SW 1271 (cell line): ENCODE data around the gene SHOX.
"Not testable (repeated sequence)": the region's sequence is repeated elsewhere in the genome, so short reads cannot be mapped to it uniquely, and the experiment has no call there.

Experiments
- DNase-seq, 2 experiments: peaks; one replicate each; lab custom pipeline; 2025; lab: John Stamatoyannopoulos, UW

The SHOX gene

GRCh38 chrX:621705-622503 is 8.7 kb upstream of the SHOX start:
- no peak for DNase-seq

DNA sequence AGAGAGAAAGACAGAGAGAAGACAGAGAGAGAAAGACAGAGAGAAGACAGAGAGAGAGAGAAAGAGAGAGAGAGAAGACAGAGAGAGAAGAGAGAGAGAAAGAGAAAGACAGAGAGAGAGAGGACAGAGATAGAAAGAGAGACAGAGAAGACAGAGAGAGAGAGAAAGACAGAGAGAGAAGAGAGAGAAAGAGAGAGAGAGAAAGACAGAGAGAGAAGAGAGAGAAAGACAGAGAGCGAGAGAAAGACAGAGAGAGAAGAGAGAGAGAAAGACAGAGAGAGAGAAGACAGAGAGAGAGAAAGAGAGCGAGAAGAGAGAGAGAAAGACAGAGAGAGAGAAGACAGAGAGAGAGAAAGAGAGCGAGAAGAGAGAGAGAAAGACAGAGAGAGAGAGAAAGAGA is 7.8 kb upstream of the SHOX start:
- DNase-seq: not testable (repeated sequence)

- no peak for DNase-seq
Observed at GRCh38 chrX:623268-623598, 7.4 kb upstream of the SHOX start.

DNA sequence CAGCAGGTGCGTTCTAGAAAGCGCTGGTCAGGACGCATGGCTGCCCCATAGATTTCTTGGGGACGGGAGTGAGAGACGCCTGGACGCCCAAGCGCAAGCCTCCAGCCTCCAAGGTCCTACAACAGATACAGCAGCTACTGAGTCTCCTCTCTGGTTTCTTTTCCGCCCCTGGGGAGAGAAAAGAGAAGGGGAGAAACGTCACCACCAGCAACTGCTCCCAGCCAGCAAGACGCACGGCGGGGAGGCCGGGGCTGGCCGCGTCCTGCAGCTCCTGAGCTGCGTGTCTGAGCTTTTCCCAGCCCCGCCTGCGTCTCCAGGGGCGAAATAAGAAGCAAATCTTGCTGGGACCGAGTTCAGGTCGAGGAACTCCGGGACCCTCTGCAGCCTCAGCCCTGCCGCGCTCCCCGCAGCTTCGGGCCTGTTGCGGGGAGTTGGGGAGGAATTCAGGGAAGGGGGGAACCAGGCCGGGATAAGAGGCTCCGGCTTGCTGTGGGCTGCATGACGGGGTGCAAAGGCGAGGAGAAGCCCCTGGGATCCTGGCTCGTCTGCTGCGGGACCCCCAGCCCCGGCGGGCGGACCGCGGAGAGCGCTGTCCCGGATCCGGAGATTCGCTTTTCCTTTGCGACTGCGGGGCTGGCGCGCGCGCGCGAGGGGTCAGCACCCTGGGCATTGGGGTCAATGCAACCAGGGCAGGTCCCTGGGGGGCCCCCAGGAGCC is 6.8 kb upstream of the SHOX start:
- DNase-seq: no peak

GRCh38 chrX:625137-625691 is 5.4 kb upstream of the SHOX start:
- no peak for DNase-seq

DNA sequence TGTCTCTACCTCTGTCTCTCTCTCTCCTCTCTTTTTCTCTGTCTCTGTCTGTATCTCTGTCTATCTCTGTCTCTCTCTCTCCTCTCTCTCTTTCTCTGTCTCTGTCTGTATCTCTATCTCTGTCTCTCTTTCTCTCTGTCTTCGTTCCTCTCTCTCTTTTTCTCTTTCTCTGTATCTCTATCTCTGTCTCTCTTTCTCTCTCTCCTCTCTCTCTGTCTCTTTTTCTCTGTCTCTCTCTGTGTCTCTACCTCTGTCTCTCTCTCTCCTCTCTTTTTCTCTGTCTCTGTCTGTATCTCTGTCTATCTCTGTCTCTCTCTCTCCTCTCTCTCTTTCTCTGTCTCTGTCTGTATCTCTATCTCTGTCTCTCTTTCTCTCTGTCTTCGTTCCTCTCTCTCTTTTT is 4.5 kb upstream of the SHOX start:
- not testable (repeated sequence) for DNase-seq

GRCh38 chrX:626745-627509 is 3.7 kb upstream of the SHOX start:
- no peak for DNase-seq

DNA sequence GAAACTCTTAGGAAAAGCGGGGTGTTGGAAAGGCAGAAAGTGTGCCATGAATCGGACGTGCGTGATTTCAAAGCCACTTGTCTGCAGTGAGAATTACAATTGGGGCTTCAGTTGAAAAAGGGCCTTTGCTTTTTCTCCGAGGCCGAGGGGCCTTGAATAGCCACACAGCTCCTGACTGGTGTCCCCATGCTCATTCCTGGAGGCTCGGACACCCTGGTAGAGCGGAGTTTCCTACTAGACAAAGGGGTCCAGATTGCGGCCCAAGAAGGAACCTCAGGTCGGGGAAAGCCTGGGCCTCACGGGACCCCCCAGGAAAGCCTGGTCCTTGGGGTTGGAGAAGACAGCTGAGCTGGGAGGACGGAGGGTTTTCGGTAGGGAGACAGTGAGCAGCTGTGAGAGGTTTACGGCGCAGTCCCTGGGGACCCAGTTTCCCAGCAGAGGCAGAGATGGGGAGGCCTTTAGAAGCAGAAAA is 3.0 kb upstream of the SHOX start:
- DNase-seq: no peak

GRCh38 chrX:627995-628394 is 2.6 kb upstream of the SHOX start:
- no peak for DNase-seq

GRCh38 chrX:629230-630006 is 1.2 kb upstream of the SHOX start:
- DNase-seq: no peak

DNA sequence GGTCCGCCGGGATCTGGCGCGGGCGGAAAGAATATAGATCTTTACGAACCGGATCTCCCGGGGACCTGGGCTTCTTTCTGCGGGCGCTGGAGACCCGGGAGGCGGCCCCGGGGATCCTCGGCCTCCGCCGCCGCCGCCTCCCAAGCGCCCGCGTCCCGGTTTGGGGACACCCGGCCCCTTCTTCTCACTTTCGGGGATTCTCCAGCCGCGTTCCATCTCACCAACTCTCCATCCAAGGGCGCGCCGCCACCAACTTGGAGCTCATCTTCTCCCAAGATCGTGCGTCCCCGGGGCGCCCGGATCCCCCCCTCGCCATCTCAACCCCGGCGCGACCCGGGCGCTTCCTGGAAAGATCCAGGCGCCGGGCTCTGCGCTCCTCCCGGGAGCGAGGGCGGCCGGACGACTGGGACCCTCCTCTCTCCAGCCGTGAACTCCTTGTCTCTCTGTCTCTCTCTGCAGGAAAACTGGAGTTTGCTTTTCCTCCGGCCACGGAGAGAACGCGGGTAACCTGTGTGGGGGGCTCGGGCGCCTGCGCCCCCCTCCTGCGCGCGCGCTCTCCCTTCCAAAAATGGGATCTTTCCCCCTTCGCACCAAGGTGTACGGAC is 482 bp upstream of the SHOX start:
- no peak for DNase-seq

DNA sequence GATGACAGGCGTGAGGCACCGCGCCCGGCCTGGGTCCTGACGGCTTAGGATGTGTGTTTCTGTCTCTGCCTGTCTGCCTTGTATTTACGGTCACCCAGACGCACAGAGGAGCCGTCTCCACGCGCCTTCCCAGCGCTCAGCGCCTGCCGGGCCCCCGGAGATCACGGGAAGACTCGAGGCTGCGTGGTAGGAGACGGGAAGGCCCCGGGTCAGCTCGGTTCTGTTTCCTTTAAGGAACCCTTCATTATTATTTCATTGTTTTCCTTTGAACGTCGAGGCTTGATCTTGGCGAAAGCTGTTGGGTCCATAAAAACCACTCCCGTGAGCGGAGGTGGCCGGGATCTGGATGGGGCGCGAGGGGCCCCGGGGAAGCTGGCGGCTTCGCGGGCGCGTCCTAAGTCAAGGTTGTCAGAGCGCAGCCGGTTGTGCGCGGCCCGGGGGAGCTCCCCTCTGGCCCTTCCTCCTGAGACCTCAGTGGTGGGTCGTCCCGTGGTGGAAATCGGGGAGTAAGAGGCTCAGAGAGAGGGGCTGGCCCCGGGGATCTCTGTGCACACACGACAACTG is 1.3 kb downstream of the SHOX start:
- no peak for DNase-seq

DNA sequence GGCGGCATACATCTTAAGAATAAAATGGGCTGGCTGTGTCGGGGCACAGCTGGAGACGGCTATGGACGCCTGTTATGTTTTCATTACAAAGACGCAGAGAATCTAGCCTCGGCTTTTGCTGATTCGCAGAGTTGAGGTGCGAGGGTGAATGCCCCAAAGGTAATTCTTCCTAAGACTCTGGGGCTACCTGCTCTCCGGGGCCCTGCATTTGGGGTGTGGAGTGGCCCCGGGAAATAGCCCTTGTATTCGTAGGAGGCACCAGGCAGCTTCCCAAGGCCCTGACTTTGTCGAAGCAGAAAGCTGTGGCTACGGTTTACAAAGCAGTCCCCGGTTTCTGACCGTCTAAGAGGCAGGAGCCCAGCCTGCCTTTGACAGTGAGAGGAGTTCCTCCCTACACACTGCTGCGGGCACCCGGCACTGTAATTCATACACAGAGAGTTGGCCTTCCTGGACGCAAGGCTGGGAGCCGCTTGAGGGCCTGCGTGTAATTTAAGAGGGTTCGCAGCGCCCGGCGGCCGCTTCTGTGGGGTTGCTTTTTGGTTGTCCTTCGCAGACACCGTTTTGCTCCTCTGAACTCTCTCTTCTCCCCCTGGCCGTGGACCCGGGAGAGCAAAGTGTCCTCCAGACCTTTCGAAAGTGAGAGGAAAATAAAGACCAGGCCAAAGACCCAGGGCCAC is 1.9 kb downstream of the SHOX start:
- no peak for DNase-seq

DNA sequence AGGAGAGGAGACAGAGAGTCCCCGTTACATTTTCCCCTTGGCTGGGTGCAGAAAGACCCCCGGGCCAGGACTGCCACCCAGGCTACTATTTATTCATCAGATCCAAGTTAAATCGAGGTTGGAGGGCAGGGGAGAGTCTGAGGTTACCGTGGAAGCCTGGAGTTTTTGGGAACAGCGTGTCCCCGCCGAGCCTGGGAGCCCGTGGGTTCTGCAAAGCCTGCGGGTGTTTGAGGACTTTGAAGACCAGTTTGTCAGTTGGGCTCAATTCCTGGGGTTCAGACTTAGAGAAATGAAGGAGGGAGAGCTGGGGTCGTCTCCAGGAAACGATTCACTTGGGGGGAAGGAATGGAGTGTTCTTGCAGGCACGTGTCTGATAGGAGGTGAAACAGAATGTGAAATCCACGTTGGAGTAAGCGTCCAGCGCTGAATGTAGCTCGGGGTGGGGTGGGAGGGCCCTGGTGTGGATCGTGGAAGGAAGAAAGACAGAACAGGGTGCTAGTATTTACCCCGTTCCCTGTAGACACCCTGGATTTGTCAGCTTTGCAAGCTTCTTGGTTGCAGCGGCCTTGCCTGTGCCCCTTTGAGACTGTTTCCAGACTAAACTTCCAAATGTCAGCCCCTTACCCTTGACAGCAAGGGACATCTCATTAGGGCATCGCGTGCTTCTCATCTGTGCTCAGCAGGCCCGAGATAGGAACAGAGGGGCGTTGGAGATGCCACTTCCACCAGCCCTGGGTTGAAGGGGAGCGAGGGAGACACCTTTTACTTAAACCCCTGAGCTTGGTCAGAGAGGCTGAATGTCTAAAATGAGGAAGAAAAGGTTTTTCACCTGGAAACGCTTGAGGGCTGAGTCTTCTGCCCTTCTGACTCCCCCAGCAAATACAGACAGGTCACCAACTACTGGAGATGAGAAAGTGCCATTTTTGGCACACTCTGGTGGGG is 2.7 kb downstream of the SHOX start:
- no peak for DNase-seq

DNA sequence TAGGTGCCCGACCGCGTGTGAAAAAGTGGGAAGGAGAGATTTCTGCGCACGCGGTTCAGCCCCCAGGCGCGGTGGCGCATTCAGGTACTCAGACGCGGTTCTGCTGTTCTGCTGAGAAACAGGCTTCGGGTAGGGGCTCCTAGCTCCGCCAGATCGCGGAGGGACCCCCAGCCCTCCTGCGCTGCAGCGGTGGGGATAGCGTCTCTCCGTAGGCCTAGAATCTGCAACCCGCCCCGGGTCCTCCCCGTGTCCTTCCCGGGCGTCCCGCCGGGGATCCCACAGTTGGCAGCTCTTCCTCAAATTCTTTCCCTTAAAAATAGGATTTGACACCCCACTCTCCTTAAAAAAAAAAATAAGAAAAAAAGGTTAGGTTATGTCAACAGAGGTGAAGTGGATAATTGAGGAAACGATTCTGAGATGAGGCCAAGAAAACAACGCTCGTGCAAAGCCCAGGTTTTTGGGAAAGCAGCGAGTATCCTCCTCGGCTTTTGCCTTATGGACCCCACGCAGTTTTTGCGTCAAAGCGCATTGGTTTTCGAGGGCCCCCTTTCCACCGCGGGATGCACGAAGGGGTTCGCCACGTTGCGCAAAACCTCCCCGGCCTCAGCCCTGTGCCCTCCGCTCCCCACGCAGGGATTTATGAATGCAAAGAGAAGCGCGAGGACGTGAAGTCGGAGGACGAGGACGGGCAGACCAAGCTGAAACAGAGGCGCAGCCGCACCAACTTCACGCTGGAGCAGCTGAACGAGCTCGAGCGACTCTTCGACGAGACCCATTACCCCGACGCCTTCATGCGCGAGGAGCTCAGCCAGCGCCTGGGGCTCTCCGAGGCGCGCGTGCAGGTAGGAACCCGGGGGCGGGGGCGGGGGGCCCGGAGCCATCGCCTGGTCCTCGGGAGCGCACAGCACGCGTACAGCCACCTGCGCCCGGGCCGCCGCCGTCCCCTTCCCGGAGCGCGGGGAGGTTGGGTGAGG is 3.7 kb downstream of the SHOX start:
- DNase-seq: no peak

- DNase-seq: no peak
Observed at GRCh38 chrX:635428-636090, 5.0 kb downstream of the SHOX start.

- DNase-seq: no peak
Observed at GRCh38 chrX:636981-637659, 6.5 kb downstream of the SHOX start.
